GM18519 (cell line): ENCODE results near the gene PRKAG2.
"Not testable (repeated sequence)": the region's sequence is repeated elsewhere in the genome, so short reads cannot be mapped to it uniquely, and the experiment has no call there.

Source experiments
- ATAC-seq: cut with Tn5 transposase; IDR thresholded peaks from one replicate; pipeline ENCODE4 v1.9.1; 2021; ENCODE audit warnings: mild to moderate bottlenecking, moderate library complexity; ENCODE audit not compliant: unreplicated experiment, low FRiP score

Gene PRKAG2

DNA sequence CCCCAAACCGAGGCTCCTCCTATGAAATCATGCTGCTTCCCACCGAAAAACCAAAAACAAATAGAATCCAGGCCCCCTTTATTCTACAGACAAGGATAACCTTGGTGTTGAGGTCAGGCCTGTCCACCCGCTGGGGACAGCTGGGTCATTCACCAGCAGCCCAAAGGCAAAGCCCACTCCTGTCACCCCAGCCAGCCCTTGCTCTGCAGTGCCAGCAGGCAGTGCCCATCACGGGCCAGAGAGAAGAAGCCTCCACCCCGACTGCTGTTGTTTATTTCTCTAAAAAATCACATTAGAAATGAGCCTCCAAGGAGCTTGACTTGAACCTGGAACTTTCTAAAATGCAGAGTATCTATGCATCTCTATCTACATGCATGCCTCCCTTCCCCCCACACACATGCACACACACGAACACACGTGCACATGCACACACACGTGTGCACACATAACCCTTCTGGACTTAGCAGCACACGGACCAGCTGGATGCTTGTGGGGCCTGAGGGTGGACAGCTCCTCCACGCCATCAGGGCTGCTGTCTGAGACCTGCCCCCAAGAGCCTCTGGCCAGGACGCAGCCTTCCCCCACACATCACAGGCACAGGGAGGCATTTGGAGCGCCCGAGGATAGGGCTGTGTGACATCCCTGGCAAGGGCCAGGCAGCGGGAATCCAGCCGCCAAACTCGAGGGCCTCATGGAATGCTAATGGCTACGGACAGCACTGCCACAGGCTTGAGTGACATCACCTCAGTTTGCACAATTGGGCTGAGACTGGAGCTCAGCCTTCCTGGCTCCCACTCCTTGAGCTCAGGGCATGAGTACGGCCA is 22.8 kb downstream of the PRKAG2 start:
- ATAC-seq: no peak

DNA sequence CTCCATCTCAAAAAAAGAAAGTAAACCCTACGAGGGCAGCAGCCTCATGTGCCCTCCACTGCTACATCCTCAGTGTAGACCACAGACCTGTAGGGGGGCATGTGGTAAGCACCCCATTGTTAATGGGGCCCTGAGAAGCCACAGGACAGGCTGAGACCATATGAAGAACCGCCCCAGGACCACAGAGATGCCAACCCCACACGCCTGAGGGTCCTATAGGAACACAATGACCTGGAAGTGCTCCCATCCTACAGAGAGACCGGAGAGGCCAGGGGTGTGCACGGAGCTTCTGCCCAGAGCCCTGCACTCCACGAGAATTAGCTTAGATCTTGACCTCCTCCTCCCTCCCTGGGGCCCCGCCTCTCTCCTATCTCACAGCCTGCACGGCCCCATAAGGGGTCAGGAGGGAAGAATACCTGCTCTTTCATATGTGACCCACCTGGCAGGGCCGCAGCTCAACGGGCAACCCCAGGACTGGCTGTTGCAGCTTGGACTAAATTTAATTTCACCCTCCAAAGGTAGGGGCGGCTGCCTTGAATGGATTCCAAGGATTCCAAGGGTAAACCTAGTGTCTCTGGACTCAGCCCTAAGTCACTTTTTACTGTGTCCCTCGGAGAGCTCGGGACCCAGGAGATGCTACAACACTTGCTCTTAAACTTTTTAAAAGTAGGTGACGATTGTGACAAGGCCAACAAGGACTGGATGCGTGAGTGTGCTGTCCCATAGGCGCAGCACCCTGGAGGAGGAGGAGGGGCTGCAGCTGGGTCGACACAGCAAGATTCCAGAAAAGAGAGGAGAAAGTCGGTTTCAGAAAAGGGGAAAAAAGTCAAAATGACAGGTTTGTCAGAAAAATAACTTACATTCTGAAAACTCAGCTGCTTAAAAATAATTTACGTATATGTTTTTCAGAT is 24.2 kb downstream of the PRKAG2 start:
- ATAC-seq: no peak

DNA sequence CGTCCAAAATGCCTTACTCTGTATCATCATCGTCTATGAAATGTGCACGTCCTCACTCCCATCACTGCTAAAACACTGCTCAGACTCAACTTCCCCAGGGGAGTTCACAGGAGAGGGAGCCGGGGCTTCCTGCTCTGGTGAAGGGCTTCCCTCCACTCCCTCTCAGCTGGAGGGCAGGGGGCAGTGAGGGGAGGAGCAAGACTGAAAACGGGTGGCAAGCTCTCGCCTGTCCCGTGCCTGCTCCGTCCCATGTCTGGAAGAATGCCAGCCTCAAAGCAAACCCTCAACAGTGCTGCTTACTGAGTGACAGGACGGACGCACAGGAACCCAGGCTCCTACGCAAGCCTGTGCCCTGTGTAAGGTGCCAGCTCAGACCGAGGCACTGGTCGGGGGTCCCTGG is 25.1 kb downstream of the PRKAG2 start:
- ATAC-seq: no peak

GRCh38 chr7:151851145-151851751 is 25.7 kb downstream of the PRKAG2 start:
- no peak for ATAC-seq

GRCh38 chr7:151850491-151851124 is 26.3 kb downstream of the PRKAG2 start:
- ATAC-seq: no peak

DNA sequence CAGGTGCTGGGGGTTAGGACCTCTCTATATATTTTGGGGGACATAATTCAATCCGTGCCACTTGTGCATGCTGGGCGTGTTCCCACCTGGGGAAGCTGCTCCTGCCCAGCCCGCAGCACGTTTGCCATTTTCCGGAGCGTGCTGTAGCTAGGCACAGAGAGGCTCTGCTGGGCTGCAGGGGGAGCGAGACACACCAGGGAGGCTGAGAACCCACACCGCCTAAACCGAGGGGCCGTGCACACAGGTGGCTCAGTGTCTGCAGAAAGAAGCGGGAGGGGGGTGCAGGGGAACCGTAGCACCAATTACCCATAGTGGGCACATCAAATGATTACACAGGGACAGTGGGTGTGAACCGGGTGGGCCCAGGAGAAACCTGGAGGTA is 27.0 kb downstream of the PRKAG2 start:
- ATAC-seq: no peak

GRCh38 chr7:151849008-151849878 is 27.7 kb downstream of the PRKAG2 start:
- no peak for ATAC-seq

DNA sequence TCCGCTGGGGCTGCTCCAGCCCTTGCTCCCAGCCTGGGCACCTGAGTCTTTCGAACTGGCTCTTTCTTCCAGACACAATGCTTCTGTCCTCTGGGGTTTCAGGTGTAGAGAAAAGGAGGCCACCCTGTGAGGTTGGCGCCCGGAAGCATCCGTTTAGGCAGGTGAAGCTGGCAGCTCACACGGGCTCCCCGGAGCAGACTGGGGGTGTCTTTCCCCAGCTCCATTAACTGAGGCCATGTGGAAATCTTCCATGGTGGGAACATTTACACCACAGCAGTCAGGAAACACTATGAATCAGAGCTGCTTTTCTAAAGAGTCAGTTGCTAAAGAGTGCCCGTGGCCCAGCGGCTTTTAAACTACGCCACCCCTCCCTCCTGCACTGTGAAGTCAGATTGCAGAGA is 29.2 kb downstream of the PRKAG2 start:
- no peak for ATAC-seq

DNA sequence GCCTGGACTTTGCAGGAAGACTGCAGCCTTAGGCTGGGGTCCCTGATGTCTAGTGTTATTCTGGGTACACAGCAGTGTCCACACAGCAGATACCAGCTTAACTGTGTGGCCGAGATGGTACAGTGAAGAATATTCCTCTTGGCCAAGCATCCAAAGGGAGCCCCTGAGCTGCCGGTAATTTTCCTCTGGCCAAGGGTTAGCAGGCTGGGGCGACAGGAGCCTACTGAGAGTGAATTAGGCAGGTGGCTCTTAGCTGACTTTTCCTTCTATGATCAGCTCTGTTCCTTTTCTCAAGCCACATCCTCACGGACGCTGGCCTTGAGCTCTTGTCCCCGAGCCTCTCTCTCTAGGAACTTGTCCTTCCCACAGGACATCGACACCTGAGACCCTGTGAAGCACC is 29.8 kb downstream of the PRKAG2 start:
- ATAC-seq: no peak

- no peak for ATAC-seq
Measured at GRCh38 chr7:151845412-151846205, 31.3 kb downstream of the PRKAG2 start.

DNA sequence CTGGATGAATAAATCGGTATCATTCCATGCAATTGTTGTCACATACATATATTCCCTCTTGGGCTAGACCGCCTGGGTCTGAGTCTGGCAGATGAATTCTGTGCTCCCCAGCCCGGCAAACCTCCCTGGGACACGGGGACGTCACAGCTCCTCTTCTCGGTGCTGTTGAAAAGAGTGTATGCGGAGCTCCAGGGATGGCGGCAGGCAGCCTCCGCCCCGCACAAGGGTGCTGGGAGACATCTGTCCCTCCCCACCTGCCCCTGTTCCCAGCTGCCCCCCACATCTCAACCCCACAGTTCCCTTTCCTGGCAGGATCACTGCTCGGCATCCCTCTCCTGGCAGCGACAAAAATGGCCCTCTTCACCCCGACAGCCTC is 32.1 kb downstream of the PRKAG2 start:
- no peak for ATAC-seq

GRCh38 chr7:151844071-151844824 is 32.7 kb downstream of the PRKAG2 start:
- no peak for ATAC-seq

- no peak for ATAC-seq
Measured at GRCh38 chr7:151843181-151843580, 33.7 kb downstream of the PRKAG2 start.

- not testable (repeated sequence) for ATAC-seq
Measured at GRCh38 chr7:151841395-151842051, 35.4 kb downstream of the PRKAG2 start.

GRCh38 chr7:151840088-151840910 is 36.6 kb downstream of the PRKAG2 start:
- ATAC-seq: no peak

DNA sequence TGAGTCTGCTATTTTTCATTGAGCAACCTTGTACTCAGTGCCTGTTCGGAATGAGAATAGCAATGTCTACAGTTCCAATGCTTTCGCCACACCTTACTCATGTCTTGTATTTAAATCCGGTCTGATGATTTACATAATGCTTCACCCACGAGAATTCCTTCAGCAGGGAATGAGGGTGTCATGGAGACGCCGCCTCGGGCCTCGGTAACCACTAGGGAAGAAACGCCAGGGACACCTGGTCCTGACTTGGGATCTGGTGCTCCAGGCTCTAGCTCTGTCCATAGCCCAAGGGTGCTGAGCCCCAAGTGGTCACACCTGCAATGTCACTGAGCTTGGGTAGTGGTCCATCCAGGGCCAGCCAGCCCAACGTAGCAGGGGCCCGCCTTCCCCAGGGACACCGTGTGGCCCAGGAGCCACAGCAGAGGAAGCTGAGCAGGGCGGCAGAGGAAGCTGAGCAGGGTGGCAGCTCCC is 37.4 kb downstream of the PRKAG2 start:
- ATAC-seq: no peak

DNA sequence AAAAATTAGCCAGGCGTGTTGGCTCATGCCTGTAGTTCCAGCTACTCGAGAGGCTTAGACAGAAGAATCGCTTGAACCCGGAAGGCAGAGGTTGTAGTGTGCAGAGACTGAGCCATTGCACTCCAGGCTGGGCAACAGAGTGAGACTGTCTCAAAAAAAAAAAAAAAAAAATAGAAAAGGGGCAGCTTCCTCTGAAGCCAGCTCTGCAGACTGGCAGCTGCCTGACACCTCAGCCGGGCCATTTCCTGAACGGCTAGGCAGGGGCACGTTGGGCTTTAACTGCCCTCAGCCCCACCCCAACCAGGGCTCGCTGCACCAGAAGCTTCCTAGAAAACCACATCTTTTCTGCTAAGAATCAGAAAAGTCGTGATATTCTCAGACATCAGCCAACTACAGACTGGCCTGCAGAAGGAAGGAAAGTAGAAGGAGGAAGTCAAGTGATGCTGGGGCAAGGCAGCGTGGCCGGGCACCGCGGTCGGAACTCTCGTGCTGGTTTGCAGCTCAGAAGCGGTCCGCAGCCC is 38.0 kb downstream of the PRKAG2 start:
- ATAC-seq: no peak
